Testis (tissue), 2 donors: ENCODE data around the gene CARD19.

Experiments used
- POLR2A ChIP-seq: fragments of 450-650 bp; IDR thresholded peaks from one replicate; pipeline ENCODE4 v1.6.1; 2017; ENCODE audit warnings: antibody characterized with exemption, mild to moderate bottlenecking, moderate library complexity
- TF ChIP-seq, protein P1 (sequence below), 3 experiments: fragments of 450-650 bp in 2 of 3; fragments of 200-600 bp in 1 of 3; sonication (generic) in 1 of 3; IDR thresholded peaks; one replicate each; pipeline ENCODE4 v1.5.1; 2016 to 2019; ENCODE audit warnings: antibody characterized with exemption in 3 of 3, mild to moderate bottlenecking in 2 of 3, moderate library complexity in 1 of 3

DNA sequence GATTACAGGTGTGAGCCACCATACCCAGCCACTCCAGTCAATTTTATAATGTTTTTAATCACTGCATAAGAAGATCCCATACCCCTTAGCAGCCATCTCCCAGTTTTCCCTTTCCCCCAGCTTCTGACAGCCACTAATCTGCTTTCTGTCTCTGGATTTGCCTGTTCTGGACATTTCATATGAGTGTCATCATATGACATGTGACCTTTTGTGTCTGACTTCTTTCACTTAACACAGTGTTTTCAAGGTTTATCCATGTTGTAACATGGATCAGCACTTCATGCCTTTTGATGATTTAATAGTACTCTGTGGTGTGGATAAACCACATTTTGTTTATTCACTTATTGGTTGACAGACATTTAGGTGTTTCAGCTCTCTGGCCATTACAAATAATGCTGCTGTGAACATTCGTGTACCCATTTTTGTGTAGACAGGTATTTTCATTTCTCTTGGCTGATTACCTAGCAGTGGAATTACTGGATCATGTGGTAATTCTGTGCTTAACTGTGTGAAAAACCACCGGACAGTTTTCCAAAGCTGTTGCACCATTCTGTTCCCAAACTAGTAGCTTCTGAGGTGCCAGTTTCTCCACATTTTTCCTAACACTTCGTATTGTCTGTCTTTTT is 28.9 kb upstream of the CARD19 start:
- TF ChIP-seq, protein P1, sequence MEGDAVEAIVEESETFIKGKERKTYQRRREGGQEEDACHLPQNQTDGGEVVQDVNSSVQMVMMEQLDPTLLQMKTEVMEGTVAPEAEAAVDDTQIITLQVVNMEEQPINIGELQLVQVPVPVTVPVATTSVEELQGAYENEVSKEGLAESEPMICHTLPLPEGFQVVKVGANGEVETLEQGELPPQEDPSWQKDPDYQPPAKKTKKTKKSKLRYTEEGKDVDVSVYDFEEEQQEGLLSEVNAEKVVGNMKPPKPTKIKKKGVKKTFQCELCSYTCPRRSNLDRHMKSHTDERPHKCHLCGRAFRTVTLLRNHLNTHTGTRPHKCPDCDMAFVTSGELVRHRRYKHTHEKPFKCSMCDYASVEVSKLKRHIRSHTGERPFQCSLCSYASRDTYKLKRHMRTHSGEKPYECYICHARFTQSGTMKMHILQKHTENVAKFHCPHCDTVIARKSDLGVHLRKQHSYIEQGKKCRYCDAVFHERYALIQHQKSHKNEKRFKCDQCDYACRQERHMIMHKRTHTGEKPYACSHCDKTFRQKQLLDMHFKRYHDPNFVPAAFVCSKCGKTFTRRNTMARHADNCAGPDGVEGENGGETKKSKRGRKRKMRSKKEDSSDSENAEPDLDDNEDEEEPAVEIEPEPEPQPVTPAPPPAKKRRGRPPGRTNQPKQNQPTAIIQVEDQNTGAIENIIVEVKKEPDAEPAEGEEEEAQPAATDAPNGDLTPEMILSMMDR (IDR thresholded peaks at IDR 0.05) = no peak
- TF ChIP-seq POLR2A = no peak
